Ishikawa (cell line): ENCODE data around the gene BCKDK.

ENCODE experiments used
- CEBPB ChIP-seq: IDR thresholded peaks from 2 replicates; pipeline ENCODE4 v1.6.1; 2012
- CREB1 ChIP-seq: IDR thresholded peaks from 2 replicates; pipeline ENCODE4 v1.6.1; 2012; ENCODE audit warnings: low read depth
- EGR1 ChIP-seq: IDR thresholded peaks from 2 replicates; pipeline ENCODE4 v1.6.1; 2012
- EP300 ChIP-seq: IDR thresholded peaks from 2 replicates; pipeline ENCODE4 v1.6.1; 2012; ENCODE audit warnings: borderline replicate concordance
- FOXM1 ChIP-seq: IDR thresholded peaks from 2 replicates; pipeline ENCODE4 v1.6.1; 2012; ENCODE audit warnings: low read depth, borderline replicate concordance
- MAX ChIP-seq: IDR thresholded peaks from 2 replicates; pipeline ENCODE4 v1.6.1; 2012
- NFIC ChIP-seq: IDR thresholded peaks from 2 replicates; pipeline ENCODE4 v1.6.1; 2012
- RAD21 ChIP-seq: IDR thresholded peaks from 2 replicates; pipeline ENCODE4 v1.6.1; 2012; ENCODE audit warnings: low read depth
- REST ChIP-seq: IDR thresholded peaks from 2 replicates; pipeline ENCODE4 v1.6.1; 2012; ENCODE audit warnings: low read depth, mild to moderate bottlenecking
- TAF1 ChIP-seq: IDR thresholded peaks from 2 replicates; pipeline ENCODE4 v1.6.1; 2012; ENCODE audit warnings: low read depth, mild to moderate bottlenecking
- TCF12 ChIP-seq: IDR thresholded peaks from 2 replicates; pipeline ENCODE4 v1.6.1; 2012; ENCODE audit warnings: low read depth
- TEAD4 ChIP-seq: IDR thresholded peaks from 2 replicates; pipeline ENCODE4 v1.6.1; 2012
- USF1 ChIP-seq: IDR thresholded peaks from 2 replicates; pipeline ENCODE4 v1.6.1; 2012
- YY1 ChIP-seq: IDR thresholded peaks from 2 replicates; pipeline ENCODE4 v1.6.1; 2012; ENCODE audit warnings: low read depth
- ZBTB7A ChIP-seq: IDR thresholded peaks from 2 replicates; pipeline ENCODE4 v1.6.1; 2012; ENCODE audit warnings: low read depth

Gene BCKDK

GRCh38 chr16:31131841-31132271, 23.7 kb downstream of the BCKDK start:
- TF ChIP-seq RAD21 (no peak), MAX (no peak), YY1 (no peak), CREB1 (no peak), CEBPB (no peak), EP300 (no peak), NFIC (no peak), TEAD4 (no peak), ZBTB7A (no peak), TCF12 (no peak), REST (no peak), EGR1 (no peak), FOXM1 (no peak), USF1 (no peak)

GRCh38 chr16:31132303-31132979, 24.3 kb downstream of the BCKDK start:
- TF ChIP-seq YY1: no peak
- TF ChIP-seq ZBTB7A: no peak
- TF ChIP-seq CEBPB: no peak
- TF ChIP-seq TEAD4: no peak
- no peak for TF ChIP-seq REST
- TF ChIP-seq FOXM1: no peak
- TF ChIP-seq NFIC: no peak
- no peak for TF ChIP-seq MAX
- no peak for TF ChIP-seq CREB1
- no peak for TF ChIP-seq TAF1
- no peak for TF ChIP-seq EP300
- TF ChIP-seq RAD21: no peak
- TF ChIP-seq TCF12: no peak

GRCh38 chr16:31133046-31133501, 24.9 kb downstream of the BCKDK start:
- TF ChIP-seq NFIC: no peak
- no peak for TF ChIP-seq TCF12
- no peak for TF ChIP-seq CEBPB
- no peak for TF ChIP-seq MAX

- TF ChIP-seq EGR1 (no peak), TEAD4 (no peak), YY1 (no peak), RAD21 (no peak), TAF1 (no peak), CREB1 (no peak), USF1 (no peak), TCF12 (no peak), EP300 (no peak), REST (no peak), NFIC (no peak), MAX (no peak)
Observed at GRCh38 chr16:31134091-31134571, 25.9 kb downstream of the BCKDK start.
